Left renal pelvis (tissue), 4 donors: ENCODE results near the gene ATP8B3. TPM values are rescaled to one million over a fixed set of nuclear protein-coding genes. Genes with fewer than 3 reads are reported as not detected.

Experiments
- DNase-seq, 4 donors: peaks; one replicate each; pipeline ENCODE4 v3.0.0-alpha.2; 2013; ENCODE audit warnings: low read depth in 4 of 4, low spot score in 3 of 4
- polyA plus RNA-seq, 4 donors: library from polyadenylated mRNA; unstranded; fragments of 120-200 nt; gene quantifications; one replicate each; pipeline ENCODE4 v1.2.1, GENCODE V29; 2013; ENCODE audit not compliant: insufficient read length in 4 of 4

Gene ATP8B3
- polyA plus RNA-seq, 4 donors, result 0.36 to 2.0 (median 0.64) TPM

DNA sequence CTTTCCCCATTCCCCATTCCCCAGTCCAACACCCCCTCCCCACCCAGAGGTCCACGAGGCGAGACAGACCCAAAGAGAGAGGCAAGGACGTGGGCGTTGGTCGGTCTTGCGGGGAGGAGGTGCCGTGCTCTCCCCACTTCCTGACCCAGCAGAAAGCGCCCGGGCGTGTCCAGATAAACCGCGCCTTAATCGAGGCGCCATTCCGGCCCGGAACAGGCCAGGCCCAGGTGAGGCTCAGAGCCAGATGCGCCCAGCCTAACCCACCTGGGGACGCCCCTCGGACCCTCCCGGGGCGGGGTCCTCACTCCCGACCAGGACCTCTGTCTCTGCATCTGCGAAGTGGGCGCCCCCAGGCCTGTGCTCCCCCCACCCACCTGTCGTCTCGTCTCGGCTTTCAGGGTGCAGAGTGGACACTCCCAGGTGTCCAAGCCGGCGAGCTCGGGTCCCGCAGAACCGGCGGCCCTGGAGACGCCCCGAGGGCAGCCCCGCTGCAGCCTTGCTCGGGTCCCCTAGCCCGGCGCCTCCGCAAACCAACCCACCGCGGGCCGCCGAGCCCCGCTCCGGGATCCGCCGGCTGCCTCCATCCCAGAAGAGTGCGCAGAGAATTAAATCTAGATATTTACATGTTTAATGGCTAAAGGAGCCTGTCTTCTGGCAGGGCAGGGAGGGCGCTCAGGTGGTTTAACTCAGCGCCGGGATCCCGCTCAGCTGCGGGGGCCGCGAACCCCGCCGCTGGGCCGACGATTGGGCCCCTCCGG, 63.8 kb downstream of the ATP8B3 start:
- DNase-seq, result no peak

DNA sequence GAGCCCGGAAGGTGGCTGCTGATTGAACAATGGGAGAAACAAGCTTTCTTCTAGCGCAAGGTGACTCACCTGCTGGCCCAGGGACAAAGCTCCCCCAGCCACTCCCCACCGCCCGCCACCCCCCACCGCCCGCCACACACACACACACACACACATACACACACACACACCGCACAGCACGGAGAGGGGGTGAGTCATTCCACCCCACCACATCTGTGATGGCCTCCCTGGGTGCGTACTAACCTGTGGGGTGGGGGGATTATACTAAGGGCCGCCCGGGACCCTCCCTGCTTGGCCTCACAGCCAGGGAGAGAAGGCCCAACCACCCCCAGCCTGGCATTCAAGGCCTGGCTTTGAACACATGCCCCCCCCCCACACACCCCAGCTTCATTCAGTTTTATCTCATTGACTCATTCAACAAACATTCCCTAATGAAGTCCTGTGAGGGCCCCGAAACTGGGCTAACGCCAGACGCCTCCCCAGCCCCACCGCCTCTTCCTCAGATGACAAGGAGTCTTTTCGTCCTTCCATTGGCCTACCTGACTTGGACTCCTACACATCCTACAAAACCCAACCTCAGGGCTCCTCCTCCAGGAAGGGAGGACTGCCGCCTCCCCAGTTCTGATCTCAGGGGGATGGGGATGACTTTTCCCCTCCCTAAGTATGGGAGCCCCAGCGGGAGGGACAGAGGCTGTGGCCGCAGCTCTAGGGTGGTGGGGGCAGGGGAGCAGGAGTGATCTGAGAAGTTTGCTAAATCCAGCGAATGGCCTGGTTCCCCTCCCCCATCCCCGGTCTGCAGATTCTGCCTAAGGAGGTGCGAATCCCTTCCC, 64.6 kb downstream of the ATP8B3 start:
- DNase-seq, result no peak

- no peak for DNase-seq
Measured at GRCh38 chr19:1746401-1747284, 65.4 kb downstream of the ATP8B3 start.

DNA sequence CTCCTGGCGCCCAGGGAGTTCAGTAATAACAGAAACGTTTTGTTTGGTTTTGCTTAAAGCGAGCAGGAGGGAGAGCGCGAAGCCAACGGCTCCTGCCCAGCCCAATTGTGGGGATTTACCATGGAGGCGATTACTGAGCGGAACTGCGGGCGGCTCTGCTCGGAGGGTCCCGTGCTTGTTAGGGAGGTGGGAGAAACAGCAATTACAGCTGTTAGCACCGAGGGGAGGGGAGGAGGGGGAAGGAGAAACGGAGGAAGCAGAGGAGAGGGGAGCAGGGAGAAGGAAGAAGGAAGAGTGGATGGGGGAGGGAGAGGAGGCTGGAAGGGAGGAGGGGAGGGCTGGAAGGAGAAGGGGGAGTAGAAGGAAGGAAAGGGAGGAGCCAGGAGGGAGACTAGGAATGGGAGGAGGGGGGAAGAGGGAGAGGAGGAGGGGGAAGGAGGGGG, 66.5 kb downstream of the ATP8B3 start:
- no peak for DNase-seq

DNA sequence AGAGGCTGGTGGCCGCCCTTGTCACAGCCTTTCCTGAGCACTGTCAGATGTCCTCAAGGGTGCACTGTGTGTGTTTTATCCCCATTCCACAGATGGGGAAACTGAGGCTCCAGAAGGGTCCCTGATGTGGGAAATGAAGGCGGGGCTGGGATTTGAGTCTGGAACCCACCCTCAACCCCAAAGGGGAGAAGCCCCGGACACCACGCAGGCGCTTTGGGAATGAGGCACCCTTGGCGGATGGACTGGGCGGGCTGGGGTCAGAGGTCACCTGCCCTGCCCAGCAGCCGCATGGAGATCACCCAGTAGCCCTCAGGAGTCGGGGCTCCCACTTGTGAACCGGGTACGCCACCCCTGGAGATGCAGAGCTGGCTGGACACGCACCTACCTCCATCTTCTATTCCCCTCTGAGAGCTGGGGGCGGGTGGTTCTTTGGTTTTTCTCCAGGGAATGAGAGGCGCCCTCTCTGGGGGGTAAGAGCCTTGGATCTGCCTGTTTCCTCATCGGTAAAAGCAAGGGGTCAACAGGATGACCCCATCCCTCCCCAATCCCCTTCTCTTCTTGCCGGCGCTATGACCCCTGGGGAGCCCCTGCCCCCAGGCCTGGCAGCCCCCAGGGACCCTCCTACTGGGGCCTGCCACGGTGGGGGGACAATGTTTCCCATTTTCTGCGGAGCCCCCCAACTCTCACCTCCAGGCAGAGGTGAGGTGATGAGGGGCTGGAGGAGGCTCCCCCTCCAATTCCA, 67.1 kb downstream of the ATP8B3 start:
- DNase-seq, result no peak

GRCh38 chr19:1744133-1744665, 67.9 kb downstream of the ATP8B3 start:
- no peak for DNase-seq

GRCh38 chr19:1742989-1743696, 68.9 kb downstream of the ATP8B3 start:
- no peak for DNase-seq

- no peak for DNase-seq
Measured at GRCh38 chr19:1739960-1740629, 72.0 kb downstream of the ATP8B3 start.

- no peak for DNase-seq
Measured at GRCh38 chr19:1736927-1737326, 75.1 kb downstream of the ATP8B3 start.

DNA sequence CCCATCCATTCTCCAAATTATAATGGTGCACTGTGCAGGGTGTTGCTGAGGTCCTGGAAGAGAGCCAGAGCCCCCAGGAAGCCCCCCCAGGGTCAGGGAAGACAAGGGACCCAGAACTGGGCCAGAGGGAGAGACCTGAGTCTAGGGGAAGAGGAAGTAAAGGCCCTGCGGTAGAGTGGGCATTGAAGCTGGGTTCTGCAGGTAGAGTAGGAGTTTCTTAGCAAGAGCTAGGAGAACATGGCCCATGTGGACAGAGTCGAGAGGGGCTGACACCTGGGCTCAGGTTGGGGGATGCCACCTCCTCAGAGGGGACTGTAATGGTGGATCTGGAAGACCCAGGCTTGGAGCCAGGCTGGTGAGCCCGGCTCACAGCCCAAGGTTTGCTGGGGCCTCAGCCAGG, 75.8 kb downstream of the ATP8B3 start:
- no peak for DNase-seq

GRCh38 chr19:1734321-1734966, 77.6 kb downstream of the ATP8B3 start:
- no peak for DNase-seq

Other genes with a start within 250 kb of the ATP8B3 start
- gene MEX3D, start 244.0 kb downstream of the ATP8B3 start, polyA plus RNA-seq, result 10 to 100 TPM; 21.8 to 33.4 (median 31.2) TPM
- 10 to 100 TPM; 43.1 to 80.9 (median 44.9) TPM for gene MBD3, start 219.4 kb downstream of the ATP8B3 start, polyA plus RNA-seq
- 100 to 1,000 TPM in 2 of 4 donors, 10 to 100 TPM in 2; 86.3 to 159 (median 107) TPM for gene UQCR11, start 206.8 kb downstream of the ATP8B3 start, polyA plus RNA-seq
- gene TCF3, start 159.7 kb downstream of the ATP8B3 start, polyA plus RNA-seq, result 100 to 1,000 TPM; 104 to 127 (median 108) TPM
- under 1 TPM in 3 of 4 donors, not detected in 1; 0.03 to 0.05 (median 0.03) TPM for gene ONECUT3, start 58.8 kb downstream of the ATP8B3 start, polyA plus RNA-seq
- 10 to 100 TPM; 20.5 to 30.3 (median 21.7) TPM for gene REXO1, start 36.2 kb upstream of the ATP8B3 start, polyA plus RNA-seq
- gene KLF16, start 51.3 kb upstream of the ATP8B3 start, polyA plus RNA-seq, result 10 to 100 TPM in 1 of 4 donors, 1 to 10 TPM in 3; 4.5 to 10.2 (median 6.5) TPM
- 10 to 100 TPM; 31.1 to 59.8 (median 36.2) TPM for gene ABHD17A, start 73.2 kb upstream of the ATP8B3 start, polyA plus RNA-seq
- gene ADAT3, start 93.1 kb upstream of the ATP8B3 start, polyA plus RNA-seq, result 1 to 10 TPM in 3 of 4 donors, under 1 TPM in 1; 0.96 to 5.2 (median 1.9) TPM
- 10 to 100 TPM; 44.6 to 97.3 (median 66.7) TPM for gene SCAMP4, start 93.1 kb upstream of the ATP8B3 start, polyA plus RNA-seq
- gene CSNK1G2, start 128.9 kb upstream of the ATP8B3 start, polyA plus RNA-seq, result 10 to 100 TPM; 44.1 to 68.8 (median 56.2) TPM
- gene BTBD2, start 203.4 kb upstream of the ATP8B3 start, polyA plus RNA-seq, result 100 to 1,000 TPM in 1 of 4 donors, 10 to 100 TPM in 3; 90.4 to 129 (median 95.5) TPM
- 10 to 100 TPM; 41.2 to 82.1 (median 62.1) TPM for gene MKNK2, start 239.0 kb upstream of the ATP8B3 start, polyA plus RNA-seq